Hematopoietic multipotent progenitor cell treated with erythropoietin and hydrocortisone succinate and interleukin-3 and kit ligand, for 4 days (in vitro differentiated cells): ENCODE measurements around the gene AFDN.

ENCODE experiments used
- DNase-seq: peaks from one replicate; pipeline ENCODE4 v3.0.0-alpha.2; 2015

Gene AFDN

GRCh38 chr6:168007592-168008338 lies 181.1 kb downstream of the AFDN start:
- DNase-seq = peak; percentile 24

- no peak for DNase-seq
These were observed 182.6 kb downstream of the AFDN start for GRCh38 chr6:168009331-168009730.

- no peak for DNase-seq
These were observed 184.6 kb downstream of the AFDN start for GRCh38 chr6:168011291-168011690.

GRCh38 chr6:168012431-168013249 lies 185.9 kb downstream of the AFDN start:
- no peak for DNase-seq

- DNase-seq = no peak
These were observed 186.7 kb downstream of the AFDN start for GRCh38 chr6:168013250-168013915.

- no peak for DNase-seq
These were observed 187.7 kb downstream of the AFDN start for GRCh38 chr6:168014428-168014827.

- no peak for DNase-seq
These were observed 188.3 kb downstream of the AFDN start for GRCh38 chr6:168015009-168015408.

GRCh38 chr6:168015482-168016175 lies 188.9 kb downstream of the AFDN start:
- DNase-seq = no peak

GRCh38 chr6:168016176-168016620 lies 189.5 kb downstream of the AFDN start:
- DNase-seq = no peak

GRCh38 chr6:168016721-168017525 lies 190.2 kb downstream of the AFDN start:
- DNase-seq = no peak

- no peak for DNase-seq
These were observed 190.9 kb downstream of the AFDN start for GRCh38 chr6:168017629-168018028.

GRCh38 chr6:168018664-168019063 lies 192.0 kb downstream of the AFDN start:
- DNase-seq = no peak

- no peak for DNase-seq
These were observed 193.5 kb downstream of the AFDN start for GRCh38 chr6:168020242-168020641.

- DNase-seq = no peak
These were observed 194.9 kb downstream of the AFDN start for GRCh38 chr6:168021581-168021980.
